Iris pigment epithelial cell (primary cell): Measurements from ENCODE around the gene GSTA1.
"Not testable (repeated sequence)": the region's sequence is repeated elsewhere in the genome, so short reads cannot be mapped to it uniquely, and the experiment has no call there.

Source experiments
- DNase-seq: peaks from one replicate; pipeline ENCODE4 v3.0.0-alpha.2; 2011; ENCODE audit warnings: low read depth

GSTA1 gene

GRCh38 chr6:52803668-52804255, at the start of gene GSTA1:
TSS of gene GSTA1 (minus strand) at chr6:52803816. CDS start at chr6:52799267, 4,549 bp downstream.
- not testable (repeated sequence) for DNase-seq

- no peak for DNase-seq
Observed at GRCh38 chr6:52849137-52849536, 45.5 kb upstream of the GSTA1 start.

DNA sequence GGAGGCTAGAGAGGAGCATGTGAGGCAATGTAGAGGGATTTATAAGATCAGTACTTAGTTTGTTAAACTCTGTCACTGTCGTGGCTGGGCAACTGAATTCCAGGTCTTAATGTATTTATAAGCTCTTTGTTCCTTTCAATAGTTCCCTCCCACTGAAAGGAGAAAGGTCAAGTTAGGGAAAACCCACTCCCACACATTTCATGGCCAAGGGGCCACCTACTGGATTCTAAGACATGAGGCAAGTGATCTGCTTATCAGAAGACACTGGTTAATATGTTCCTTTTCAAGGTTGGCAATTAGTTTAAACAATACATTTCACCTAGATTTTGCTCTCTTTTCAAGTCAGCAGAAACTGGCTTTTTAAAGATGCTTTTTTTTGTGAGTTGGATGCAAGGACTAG, 42.4 kb upstream of the GSTA1 start:
- no peak for DNase-seq

DNA sequence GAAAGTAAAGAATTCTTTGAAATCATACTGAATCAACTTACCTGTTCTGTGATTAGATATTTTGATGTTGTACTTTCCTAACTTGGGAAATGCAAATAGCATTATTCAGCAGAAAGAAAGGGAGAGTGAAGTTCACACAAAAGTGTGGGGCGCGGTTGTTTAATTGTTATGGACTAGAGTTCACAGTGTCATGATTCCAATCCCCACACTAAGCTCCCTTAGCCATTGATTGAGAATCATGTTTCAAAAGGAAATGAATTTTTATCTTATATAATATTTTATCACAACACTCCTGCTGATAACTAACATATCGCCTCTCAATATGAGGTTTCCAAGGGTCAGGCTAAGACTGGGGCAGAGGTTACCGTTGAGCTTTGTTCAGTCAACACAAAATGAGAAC, 40.0 kb upstream of the GSTA1 start:
- no peak for DNase-seq

DNA sequence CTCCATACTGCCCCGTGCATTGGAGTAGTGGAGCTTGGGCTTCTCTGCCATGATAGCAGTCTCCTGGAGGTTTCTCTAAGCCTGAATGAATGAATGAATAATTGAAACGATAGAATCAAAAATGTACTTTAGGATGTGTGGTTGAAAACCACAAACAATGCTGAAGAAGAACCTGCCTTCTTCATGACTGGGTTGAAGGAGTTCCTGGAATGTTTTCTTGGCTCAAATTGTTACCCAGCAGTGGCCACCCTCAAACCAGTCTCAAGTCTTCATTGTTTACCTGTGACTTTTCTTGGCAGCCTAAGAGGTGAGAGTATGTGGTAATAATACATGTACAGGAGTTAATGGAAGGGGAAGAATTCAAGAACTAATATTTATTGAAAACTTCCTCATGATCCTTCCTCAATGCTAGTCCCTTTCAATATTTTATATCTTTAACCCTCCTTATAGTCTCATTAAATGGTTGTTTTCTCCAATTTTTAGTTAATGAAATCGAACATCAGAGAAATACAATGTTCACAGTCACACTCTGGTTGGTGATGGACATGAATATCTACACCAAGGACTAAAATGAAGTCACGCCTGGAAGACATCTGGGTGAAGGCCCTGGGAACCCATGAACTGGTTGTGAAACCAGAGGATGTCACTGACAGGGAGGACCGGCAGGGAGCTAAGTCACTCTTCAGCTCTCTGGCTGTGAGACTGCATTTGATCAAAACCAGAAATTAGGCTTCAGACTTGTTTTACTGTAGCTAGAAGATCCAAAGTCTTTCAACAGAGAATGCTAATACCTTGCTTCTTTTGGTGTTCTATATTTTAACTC, 37.4 kb upstream of the GSTA1 start, which contains the start of gene GSTA5:
Gene GSTA5, minus strand, starts transcription at position 51 of the 823 bp plus-strand sequence.
- no peak for DNase-seq

DNA sequence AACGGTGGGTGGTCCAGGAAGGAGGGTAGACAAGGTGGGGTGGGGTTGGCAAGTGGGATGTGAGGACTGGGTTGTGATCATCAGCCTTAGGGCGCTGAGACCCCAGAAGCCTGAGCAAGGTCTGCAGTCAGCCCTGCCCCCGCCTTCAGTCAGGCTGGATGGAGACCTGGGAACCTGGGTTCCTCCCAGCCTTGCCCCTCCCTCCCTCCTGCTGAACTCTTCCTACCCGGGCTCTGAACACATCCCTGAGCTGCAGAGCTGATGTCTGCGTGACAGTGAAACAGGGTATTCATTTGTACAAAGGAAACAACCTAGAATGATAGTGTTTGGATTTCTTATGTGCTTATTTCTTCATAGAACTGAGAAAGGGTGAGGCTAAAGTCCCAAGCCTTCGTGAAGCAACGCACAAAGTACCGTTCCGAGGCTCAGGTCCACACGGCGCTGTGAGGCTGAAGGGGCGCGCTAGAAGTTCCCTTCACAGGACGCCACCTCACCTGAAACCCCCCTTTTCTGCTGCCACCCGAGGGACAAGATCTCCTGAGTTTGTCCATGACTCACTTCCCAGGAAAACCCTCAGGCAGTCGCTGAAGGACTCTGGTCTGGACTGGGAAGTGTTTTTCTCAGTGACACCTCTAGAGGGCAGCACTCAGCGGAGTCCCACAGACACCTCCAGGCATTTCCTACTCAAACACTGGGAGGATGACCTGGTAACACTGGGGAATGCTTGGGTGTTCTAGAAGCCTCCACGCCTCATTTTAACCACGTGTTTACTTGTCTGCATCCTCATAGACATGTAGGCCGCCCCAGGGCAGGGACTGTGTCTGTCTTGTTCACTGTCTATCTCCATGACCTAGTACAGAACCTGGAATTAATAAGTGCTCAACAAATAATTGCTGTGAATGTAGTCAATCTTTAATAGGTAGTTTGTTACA, 35.8 kb upstream of the GSTA1 start:
- peak; percentile 49 for DNase-seq

DNA sequence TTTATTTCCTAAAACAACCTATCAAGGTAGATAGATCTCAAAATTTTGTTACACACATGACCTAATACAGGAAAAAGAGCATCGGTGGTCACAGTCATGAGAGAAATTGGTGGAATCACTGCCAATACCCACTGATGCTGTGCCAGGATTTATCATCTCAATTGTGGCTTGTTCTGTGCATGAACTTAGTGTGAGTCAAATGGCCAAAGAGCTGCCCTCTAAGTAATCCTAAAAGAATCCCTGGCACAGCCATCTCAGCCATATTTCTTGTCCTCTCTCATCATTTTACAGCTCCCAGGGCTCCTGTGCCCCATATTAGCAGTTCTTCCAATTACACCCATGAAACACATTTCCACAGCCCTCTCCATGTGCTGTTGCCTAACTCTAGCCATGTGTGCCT, 30.9 kb upstream of the GSTA1 start:
- no peak for DNase-seq

DNA sequence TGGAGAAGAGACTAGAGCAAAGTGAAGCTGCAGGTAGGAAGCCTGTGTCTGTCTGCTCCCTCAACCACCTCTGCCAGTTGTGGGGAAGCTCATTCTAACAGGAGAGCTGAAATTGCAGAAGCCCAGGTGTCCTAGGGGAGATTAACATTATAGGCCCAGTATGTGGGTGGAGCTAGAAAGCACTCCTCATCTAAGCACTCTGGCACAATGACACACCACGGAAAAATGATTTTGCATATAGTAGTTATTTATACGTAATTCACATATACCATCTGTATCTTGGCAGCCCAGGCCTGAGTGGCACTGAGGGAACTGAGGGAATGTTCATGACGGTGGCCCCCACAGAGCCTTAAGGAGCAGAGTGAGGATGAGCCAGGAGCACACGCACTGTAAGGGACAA, 27.3 kb upstream of the GSTA1 start:
- not testable (repeated sequence) for DNase-seq

- no peak for DNase-seq
Observed at GRCh38 chr6:52829046-52829817, 25.6 kb upstream of the GSTA1 start.

DNA sequence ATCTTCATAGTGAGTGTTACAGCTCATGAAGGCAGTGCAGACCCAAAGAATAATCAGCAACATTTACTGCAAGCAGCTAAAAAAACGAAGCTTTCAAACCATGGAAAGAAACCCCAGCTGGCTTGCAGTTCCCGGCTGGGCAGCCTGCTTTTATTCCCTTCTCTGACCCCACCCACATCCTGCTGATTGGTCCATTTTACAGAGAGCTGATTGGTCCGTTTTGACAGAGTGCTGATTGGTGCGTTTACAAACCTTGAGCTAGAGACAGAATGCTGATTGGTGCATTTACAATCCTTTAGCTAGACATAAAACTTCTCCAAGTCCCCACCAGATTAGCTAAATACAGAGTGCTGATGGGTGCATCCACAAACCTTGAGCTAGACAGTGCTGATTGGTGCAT, 25.0 kb upstream of the GSTA1 start:
- DNase-seq = not testable (repeated sequence)

DNA sequence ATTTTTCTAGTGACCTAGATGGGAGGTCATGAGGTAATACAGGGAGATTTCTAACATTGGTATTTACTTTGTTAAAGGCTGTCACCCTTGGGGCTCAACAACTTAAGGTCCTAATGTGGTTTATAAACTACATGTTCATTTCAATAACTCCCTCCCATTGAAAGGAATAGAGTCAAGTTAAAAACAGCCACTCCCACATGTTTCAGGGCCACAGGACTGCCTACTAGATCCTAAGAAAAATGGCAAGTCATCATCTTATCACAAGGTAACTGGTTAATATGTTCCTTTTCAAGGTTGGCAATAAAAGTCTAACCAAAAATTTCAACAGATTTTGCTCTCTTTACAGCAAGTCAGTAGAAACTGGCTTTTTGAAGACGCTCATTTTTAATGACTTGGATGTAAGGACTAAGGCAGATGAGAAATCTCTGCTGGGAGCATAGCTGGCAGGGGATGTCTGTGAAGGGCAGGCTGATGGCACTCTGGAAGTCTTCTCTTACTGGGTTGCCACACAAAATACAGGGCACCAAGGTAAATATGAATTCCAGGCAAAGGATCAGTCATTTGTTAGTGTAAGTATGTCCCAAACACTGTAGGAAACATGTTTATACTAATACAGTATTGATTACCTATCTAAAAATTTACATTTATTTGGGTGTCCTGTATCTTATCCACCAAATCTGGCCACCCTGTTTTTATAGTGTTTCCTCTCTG, 23.6 kb upstream of the GSTA1 start:
- DNase-seq = not testable (repeated sequence)

GRCh38 chr6:52826513-52826912, 22.9 kb upstream of the GSTA1 start:
- DNase-seq = no peak

- DNase-seq = not testable (repeated sequence)
Observed at GRCh38 chr6:52825900-52826459, 22.4 kb upstream of the GSTA1 start.

GRCh38 chr6:52825270-52825793, 21.7 kb upstream of the GSTA1 start:
- DNase-seq = not testable (repeated sequence)

DNA sequence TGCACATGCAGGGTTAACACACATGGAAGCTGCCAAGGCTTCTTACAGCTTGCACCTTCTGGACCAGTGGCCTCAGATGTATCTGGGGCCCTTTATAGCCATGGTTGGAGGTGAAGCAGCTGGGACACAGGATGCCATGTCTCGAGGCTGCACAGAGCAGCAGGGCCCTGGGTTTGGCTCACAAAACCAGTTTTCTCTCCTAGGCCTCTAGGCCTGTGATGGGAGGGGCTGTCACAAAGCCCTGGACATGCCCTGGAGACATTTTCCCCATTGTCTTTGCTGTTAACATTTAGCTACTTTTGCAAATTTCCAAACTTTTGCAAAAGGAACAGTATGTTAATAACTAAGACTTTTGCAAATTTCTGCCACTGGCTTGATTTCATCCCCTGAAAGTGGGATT, 18.2 kb upstream of the GSTA1 start:
- no peak for DNase-seq

DNA sequence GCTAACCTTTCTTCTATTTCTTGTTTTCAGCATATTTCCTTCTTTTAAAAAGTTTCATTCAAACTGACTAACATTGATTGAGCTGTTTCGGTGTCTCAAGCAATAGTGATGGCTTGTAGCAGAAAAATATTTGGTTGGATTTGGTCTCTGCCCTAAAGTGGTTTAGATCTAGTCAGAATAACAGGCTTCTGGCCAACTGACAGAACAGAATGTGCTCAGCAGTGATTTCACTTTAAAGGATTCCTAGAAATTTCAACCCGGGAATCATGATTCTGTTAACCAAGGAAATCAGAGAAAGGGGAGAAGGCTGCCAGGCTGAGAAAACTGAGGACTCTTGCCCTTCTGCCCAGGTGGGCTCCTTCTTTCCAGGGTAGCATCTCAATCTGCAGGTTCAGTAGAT, 16.6 kb upstream of the GSTA1 start:
- peak; percentile 58 for DNase-seq

GRCh38 chr6:52815167-52816092, 11.8 kb upstream of the GSTA1 start:
- peak; percentile 33 for DNase-seq

GRCh38 chr6:52814545-52814944, 10.9 kb upstream of the GSTA1 start:
- DNase-seq = not testable (repeated sequence)

DNA sequence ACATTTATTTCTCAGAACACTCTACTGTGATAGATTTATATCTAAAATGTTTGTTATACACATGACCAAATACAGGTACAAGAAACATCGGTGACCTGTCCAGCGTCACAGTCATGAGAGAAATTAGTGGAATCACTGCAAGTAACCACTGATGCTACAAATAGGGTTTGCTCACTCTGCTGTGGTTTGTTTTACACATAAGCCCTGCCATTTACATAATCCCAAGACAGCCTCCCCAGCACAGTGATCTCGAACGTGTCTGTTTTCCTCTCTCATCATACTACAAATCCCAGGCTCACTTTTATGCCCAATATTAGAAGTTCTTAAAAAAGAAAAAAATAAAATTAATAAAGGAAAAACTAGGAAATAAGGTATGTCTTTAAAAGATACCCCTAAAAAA, 6.2 kb upstream of the GSTA1 start:
- not testable (repeated sequence) for DNase-seq
